ENCODE results near the gene GRPEL1. TPM values are rescaled to one million over a fixed set of nuclear protein-coding genes. Genes with fewer than 3 reads are reported as not detected.

The GRPEL1 gene
- total RNA-seq, 1 experiment from 2014 or later, result 47.3 TPM

GRCh38 chr4:7023901-7024300, 44.0 kb downstream of the GRPEL1 start:
- Histone ChIP-seq H3K4me3 (ENCODE audit: low read depth, low read length) (no peak overlapping the region), H3K27me3 (replicated peaks; ENCODE audit: control insufficient read depth, insufficient read depth, low read length) (no peaks in the 10 kb centered on the region), H3K4me1 (peaks cover 23% of the 10 kb centered on the region), H3K36me3 (ENCODE audit: control insufficient read depth, insufficient read depth, low read length) (no peaks in the 10 kb centered on the region; the same call in none of the 2 replicates), H3K9me3 (no peaks in the 10 kb centered on the region)
- no peak for TF ChIP-seq CTCF (IDR thresholded peaks at IDR 0.05; ENCODE audit: insufficient read depth in 1 of 2, low read depth in 1 of 2, low read length in 1 of 2, severe bottlenecking in 1 of 2, unreplicated experiment in 1 of 2)
- intact Hi-C loops (cut with micrococcal nuclease; ENCODE audit: unreplicated experiment), result no loop called here
- no TSS peak for BruUV-seq (replicated peaks)
- no peak for DNase-seq
- no peaks in the 10 kb centered on the region for H3K9me3 Mint-ChIP-seq (ENCODE audit: unreplicated experiment)
- no peak overlapping the region for H3K27ac Mint-ChIP-seq (ENCODE audit: unreplicated experiment)
- CTCF ChIA-PET, result interaction anchor here (0.6 kb wide), 1 partner anchor 19 kb away, joined by 3 read pairs; a partner anchor contains a TSS
- H3K4me3 Mint-ChIP-seq (ENCODE audit: unreplicated experiment), result no peak overlapping the region
- POLR2A ChIA-PET, result interaction anchor here (0.5 kb wide), 1 partner anchor 351 kb away, joined by 6 read pairs; no protein-coding TSS in a partner anchor
- H3K27me3 Mint-ChIP-seq (ENCODE audit: insufficient read depth, unreplicated experiment), result no peaks in the 10 kb centered on the region
- H3K36me3 Mint-ChIP-seq (ENCODE audit: insufficient read depth, unreplicated experiment), result peaks cover 75% of the 10 kb centered on the region
- H3K4me1 Mint-ChIP-seq (ENCODE audit: low read depth, unreplicated experiment), result peaks cover 22% of the 10 kb centered on the region

DNA sequence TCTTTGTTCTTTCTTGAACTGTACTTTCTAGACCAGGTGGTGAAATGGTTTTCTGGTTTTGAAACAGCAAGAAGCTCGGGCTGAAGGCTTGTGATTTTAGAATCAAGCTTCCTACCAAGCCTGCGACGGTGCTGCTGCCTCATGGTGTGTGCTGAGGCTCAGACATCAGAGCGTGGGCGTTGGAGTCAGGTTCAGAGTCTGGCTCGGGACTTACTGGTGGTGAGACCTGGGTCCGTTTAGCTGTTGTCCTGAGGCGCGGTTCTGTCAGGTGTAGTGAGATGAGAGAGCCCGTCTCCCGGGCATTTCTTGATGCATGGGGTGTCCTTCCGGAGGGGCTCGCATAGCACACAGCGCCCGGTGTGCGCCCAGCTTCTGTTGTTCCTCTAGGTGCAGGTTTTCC, 44.4 kb downstream of the GRPEL1 start:
- no peak for DNase-seq
- Mint-ChIP-seq H3K36me3 (ENCODE audit: insufficient read depth, unreplicated experiment) (peaks cover 78% of the 10 kb centered on the region), H3K27me3 (ENCODE audit: insufficient read depth, unreplicated experiment) (no peaks in the 10 kb centered on the region), H3K4me3 (ENCODE audit: unreplicated experiment) (no peak overlapping the region), H3K9me3 (ENCODE audit: unreplicated experiment) (no peaks in the 10 kb centered on the region), H3K4me1 (ENCODE audit: low read depth, unreplicated experiment) (peaks cover 22% of the 10 kb centered on the region), H3K27ac (ENCODE audit: unreplicated experiment) (no peak overlapping the region)
- Histone ChIP-seq H3K9me3 (no peaks in the 10 kb centered on the region), H3K4me1 (peaks cover 23% of the 10 kb centered on the region), H3K36me3 (ENCODE audit: control insufficient read depth, insufficient read depth, low read length) (no peaks in the 10 kb centered on the region; the same call in none of the 2 replicates), H3K4me3 (ENCODE audit: low read depth, low read length) (no peak overlapping the region), H3K27me3 (replicated peaks; ENCODE audit: control insufficient read depth, insufficient read depth, low read length) (no peaks in the 10 kb centered on the region)
- CTCF ChIA-PET, result interaction anchor here (0.6 kb wide), 1 partner anchor 19 kb away, joined by 3 read pairs; a partner anchor contains a TSS
- intact Hi-C loops (cut with micrococcal nuclease; ENCODE audit: unreplicated experiment), result no loop called here
- TF ChIP-seq CTCF (IDR thresholded peaks at IDR 0.05; ENCODE audit: insufficient read depth in 1 of 2, low read depth in 1 of 2, low read length in 1 of 2, severe bottlenecking in 1 of 2, unreplicated experiment in 1 of 2), result no peak
- BruUV-seq (replicated peaks), result no TSS peak
- POLR2A ChIA-PET, result interaction anchor here (0.5 kb wide), 1 partner anchor 351 kb away, joined by 6 read pairs; no protein-coding TSS in a partner anchor

DNA sequence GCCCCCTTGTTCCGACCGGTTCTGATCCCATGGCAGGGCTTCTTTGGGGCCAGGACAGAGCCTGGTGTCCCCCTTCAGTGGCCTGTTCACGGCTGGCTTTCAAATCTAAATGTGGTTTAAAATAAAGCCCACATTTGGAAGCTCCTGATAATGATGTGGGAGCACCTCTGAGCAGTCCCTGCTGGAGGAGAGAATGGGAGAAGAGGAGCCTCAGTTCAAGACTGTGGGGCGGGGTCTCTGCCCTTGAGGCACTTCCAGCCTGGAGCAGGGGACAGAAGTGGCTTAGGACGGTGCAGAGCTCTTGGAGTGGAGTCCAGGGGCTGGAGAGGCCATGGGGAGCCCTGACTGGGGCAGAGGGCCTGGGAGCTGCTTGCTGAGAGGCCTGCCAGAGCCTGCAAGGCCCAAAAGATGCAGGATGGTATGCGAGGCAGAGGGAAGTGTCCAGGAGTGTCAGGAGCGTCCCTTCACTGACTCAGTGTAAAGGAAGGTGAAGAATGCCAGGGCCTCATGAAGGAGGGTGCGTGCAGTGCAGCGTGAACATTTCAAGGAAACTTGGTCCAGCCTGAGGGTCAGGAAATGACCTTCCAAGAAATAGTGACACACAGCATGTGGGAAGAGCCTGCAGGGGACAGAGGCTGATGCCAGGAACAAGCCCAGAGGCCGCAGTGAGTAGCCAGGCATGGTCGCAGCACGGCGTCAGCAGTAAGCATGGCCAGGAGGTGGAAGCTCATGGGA, 45.8 kb downstream of the GRPEL1 start:
- Histone ChIP-seq H3K9me3 (no peaks in the 10 kb centered on the region), H3K27me3 (replicated peaks; ENCODE audit: control insufficient read depth, insufficient read depth, low read length) (no peaks in the 10 kb centered on the region), H3K4me1 (peaks cover 23% of the 10 kb centered on the region), H3K36me3 (ENCODE audit: control insufficient read depth, insufficient read depth, low read length) (peaks cover 2% of the 10 kb centered on the region; the same call in 1 of the 2 replicates), H3K4me3 (ENCODE audit: low read depth, low read length) (no peak overlapping the region)
- Mint-ChIP-seq H3K9me3 (ENCODE audit: unreplicated experiment) (no peaks in the 10 kb centered on the region), H3K27me3 (ENCODE audit: insufficient read depth, unreplicated experiment) (no peaks in the 10 kb centered on the region), H3K27ac (ENCODE audit: unreplicated experiment) (peak overlapping the region; percentile 77), H3K36me3 (ENCODE audit: insufficient read depth, unreplicated experiment) (peaks cover 81% of the 10 kb centered on the region), H3K4me1 (ENCODE audit: low read depth, unreplicated experiment) (peaks cover 22% of the 10 kb centered on the region), H3K4me3 (ENCODE audit: unreplicated experiment) (peak overlapping the region; percentile 9)
- BruUV-seq (replicated peaks), result no TSS peak
- CTCF ChIA-PET, result no interaction called here
- intact Hi-C loops (cut with micrococcal nuclease; ENCODE audit: unreplicated experiment), result no loop called here
- peak; percentile 49 to 82 for DNase-seq
- TF ChIP-seq CTCF (IDR thresholded peaks at IDR 0.05; ENCODE audit: insufficient read depth in 1 of 2, low read depth in 1 of 2, low read length in 1 of 2, severe bottlenecking in 1 of 2, unreplicated experiment in 1 of 2), result no peak
- POLR2A ChIA-PET, result no interaction called here

Measured in Caco-2 (cell line).